Measurements from ENCODE around the gene PLEKHG1. TPM values are rescaled to one million over a fixed set of nuclear protein-coding genes. Genes with fewer than 3 reads are reported as not detected.
A peak's percentile ranks its signal among the peaks of the same experiment; 100 is the strongest.

Gene PLEKHG1
- total RNA-seq, 1 donor, result 0.36 TPM

GRCh38 chr6:150573041-150573681 is 26.5 kb upstream of the PLEKHG1 start:
- no peaks in the 10 kb centered on the region for H4K20me1 ChIP-seq (ENCODE audit: insufficient read depth, low read length)
- no peak for DNase-seq (ENCODE audit: insufficient read length, low spot score, missing footprints)
- no peaks in the 10 kb centered on the region for H3K79me2 ChIP-seq (ENCODE audit: insufficient read depth, low read length)
- no peaks in the 10 kb centered on the region for H3K36me3 ChIP-seq (ENCODE audit: insufficient read depth, low read length)
- no peaks in the 10 kb centered on the region for H3K4me1 ChIP-seq (ENCODE audit: insufficient read depth, low read length)
- H3K27me3 ChIP-seq (ENCODE audit: insufficient read depth, low read length), result no peaks in the 10 kb centered on the region
- H3K4me2 ChIP-seq (ENCODE audit: insufficient read depth, low read length), result no peak overlapping the region
- H3K4me3 ChIP-seq (ENCODE audit: insufficient read depth, low read length), result no peak overlapping the region
- no peak overlapping the region for H2AFZ ChIP-seq (ENCODE audit: low read length)
- no peaks in the 10 kb centered on the region for H3K9me3 ChIP-seq (ENCODE audit: low read depth, low read length)
- H3K27ac ChIP-seq (ENCODE audit: low read depth, low read length), result no peak overlapping the region
- TF ChIP-seq CTCF (IDR thresholded peaks at IDR 0.05; ENCODE audit: extremely low read depth, low read depth, low read length), result no peak

GRCh38 chr6:150575836-150576235 is 23.8 kb upstream of the PLEKHG1 start:
- H3K4me2 ChIP-seq (ENCODE audit: insufficient read depth, low read length), result no peak overlapping the region

GRCh38 chr6:150576651-150577226 is 22.9 kb upstream of the PLEKHG1 start:
- no peaks in the 10 kb centered on the region for H3K79me2 ChIP-seq (ENCODE audit: insufficient read depth, low read length)
- no peak overlapping the region for H3K27ac ChIP-seq (ENCODE audit: low read depth, low read length)
- H3K4me3 ChIP-seq (ENCODE audit: insufficient read depth, low read length), result no peak overlapping the region
- peak; percentile 72 for DNase-seq (ENCODE audit: insufficient read length, low spot score, missing footprints)
- H3K4me2 ChIP-seq (ENCODE audit: insufficient read depth, low read length), result no peak overlapping the region
- no peaks in the 10 kb centered on the region for H3K9me3 ChIP-seq (ENCODE audit: low read depth, low read length)
- no peaks in the 10 kb centered on the region for H3K27me3 ChIP-seq (ENCODE audit: insufficient read depth, low read length)
- no peak for TF ChIP-seq CTCF (IDR thresholded peaks at IDR 0.05; ENCODE audit: extremely low read depth, low read depth, low read length)
- no peak overlapping the region for H2AFZ ChIP-seq (ENCODE audit: low read length)
- no peaks in the 10 kb centered on the region for H3K4me1 ChIP-seq (ENCODE audit: insufficient read depth, low read length)
- H3K36me3 ChIP-seq (ENCODE audit: insufficient read depth, low read length), result no peaks in the 10 kb centered on the region
- no peaks in the 10 kb centered on the region for H4K20me1 ChIP-seq (ENCODE audit: insufficient read depth, low read length)

More at GRCh38 chr6:150575836-150576235, 23.8 kb upstream of the PLEKHG1 start:
- no peak for TF ChIP-seq CTCF (IDR thresholded peaks at IDR 0.05; ENCODE audit: extremely low read depth, low read depth, low read length)
- H4K20me1 ChIP-seq (ENCODE audit: insufficient read depth, low read length), result no peaks in the 10 kb centered on the region
- H3K79me2 ChIP-seq (ENCODE audit: insufficient read depth, low read length), result no peaks in the 10 kb centered on the region
- H3K9me3 ChIP-seq (ENCODE audit: low read depth, low read length), result no peaks in the 10 kb centered on the region
- no peaks in the 10 kb centered on the region for H3K27me3 ChIP-seq (ENCODE audit: insufficient read depth, low read length)
- H3K27ac ChIP-seq (ENCODE audit: low read depth, low read length), result no peak overlapping the region
- H3K4me3 ChIP-seq (ENCODE audit: insufficient read depth, low read length), result no peak overlapping the region
- no peaks in the 10 kb centered on the region for H3K36me3 ChIP-seq (ENCODE audit: insufficient read depth, low read length)
- peak; percentile 38 for DNase-seq (ENCODE audit: insufficient read length, low spot score, missing footprints)
- H2AFZ ChIP-seq (ENCODE audit: low read length), result no peak overlapping the region
- no peaks in the 10 kb centered on the region for H3K4me1 ChIP-seq (ENCODE audit: insufficient read depth, low read length)

- Histone ChIP-seq H3K4me3 (ENCODE audit: insufficient read depth, low read length) (no peak overlapping the region), H3K27me3 (ENCODE audit: insufficient read depth, low read length) (no peaks in the 10 kb centered on the region), H3K79me2 (ENCODE audit: insufficient read depth, low read length) (no peaks in the 10 kb centered on the region), H3K4me2 (ENCODE audit: insufficient read depth, low read length) (no peak overlapping the region), H3K27ac (ENCODE audit: low read depth, low read length) (no peak overlapping the region), H3K9me3 (ENCODE audit: low read depth, low read length) (no peaks in the 10 kb centered on the region), H4K20me1 (ENCODE audit: insufficient read depth, low read length) (no peaks in the 10 kb centered on the region), H2AFZ (ENCODE audit: low read length) (no peak overlapping the region), H3K36me3 (ENCODE audit: insufficient read depth, low read length) (no peaks in the 10 kb centered on the region), H3K4me1 (ENCODE audit: insufficient read depth, low read length) (no peaks in the 10 kb centered on the region)
- TF ChIP-seq CTCF (IDR thresholded peaks at IDR 0.05; ENCODE audit: extremely low read depth, low read depth, low read length), result no peak
- no peak for DNase-seq (ENCODE audit: insufficient read length, low spot score, missing footprints)
Measured at GRCh38 chr6:150579611-150580010, 20.1 kb upstream of the PLEKHG1 start.
